GM18498 (cell line): ENCODE results near the gene TVP23C.
"Not testable (repeated sequence)": the region's sequence is repeated elsewhere in the genome, so short reads cannot be mapped to it uniquely, and the experiment has no call there.

ENCODE experiments used
- ATAC-seq: cut with Tn5 transposase; IDR thresholded peaks from one replicate; pipeline ENCODE4 v1.9.1; 2021; ENCODE audit warnings: mild to moderate bottlenecking, moderate library complexity; ENCODE audit not compliant: unreplicated experiment

The TVP23C gene

DNA sequence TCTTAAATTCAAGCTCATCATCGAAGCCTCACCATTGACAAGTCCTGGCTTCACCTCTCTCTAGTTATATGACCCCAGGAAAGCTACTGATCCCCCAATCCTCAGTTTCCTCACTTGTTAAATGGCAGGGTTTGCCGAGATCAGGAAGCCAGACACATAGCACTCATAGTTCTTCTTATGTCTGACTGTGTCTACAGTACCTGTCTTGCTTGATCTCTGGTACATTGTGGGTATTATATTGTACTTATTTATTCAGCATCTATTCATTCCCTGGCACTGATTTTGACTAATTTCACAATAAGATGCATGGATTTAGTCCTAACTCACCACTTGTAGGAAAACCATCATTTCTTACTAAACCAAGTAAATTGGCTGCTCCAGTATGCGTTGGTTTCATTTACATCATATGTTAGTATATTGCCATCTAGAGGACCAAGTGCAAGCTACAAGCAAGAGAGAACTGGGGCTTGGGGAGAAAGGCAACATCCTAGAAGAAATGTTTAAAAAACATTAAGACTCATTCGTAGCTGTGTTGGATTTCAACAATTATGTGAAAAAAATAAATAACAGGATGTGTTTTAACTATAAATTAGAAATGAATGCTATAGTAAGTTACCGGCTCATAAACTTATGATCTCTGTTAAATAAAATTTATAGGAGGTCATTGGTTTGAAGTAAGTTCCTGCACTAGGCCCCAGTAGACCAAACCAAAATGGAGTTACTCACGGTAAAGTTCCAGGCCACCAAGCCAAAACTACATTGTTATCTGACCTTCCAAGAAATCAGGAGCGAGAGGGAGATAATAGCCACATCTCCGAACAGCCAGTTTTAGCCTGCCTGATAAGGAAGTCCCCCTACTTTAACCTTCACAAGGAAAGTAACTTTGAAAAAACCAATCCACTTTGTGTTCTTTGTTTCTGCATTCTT, 36.7 kb downstream of the TVP23C start:
- ATAC-seq, result peak; percentile 62

DNA sequence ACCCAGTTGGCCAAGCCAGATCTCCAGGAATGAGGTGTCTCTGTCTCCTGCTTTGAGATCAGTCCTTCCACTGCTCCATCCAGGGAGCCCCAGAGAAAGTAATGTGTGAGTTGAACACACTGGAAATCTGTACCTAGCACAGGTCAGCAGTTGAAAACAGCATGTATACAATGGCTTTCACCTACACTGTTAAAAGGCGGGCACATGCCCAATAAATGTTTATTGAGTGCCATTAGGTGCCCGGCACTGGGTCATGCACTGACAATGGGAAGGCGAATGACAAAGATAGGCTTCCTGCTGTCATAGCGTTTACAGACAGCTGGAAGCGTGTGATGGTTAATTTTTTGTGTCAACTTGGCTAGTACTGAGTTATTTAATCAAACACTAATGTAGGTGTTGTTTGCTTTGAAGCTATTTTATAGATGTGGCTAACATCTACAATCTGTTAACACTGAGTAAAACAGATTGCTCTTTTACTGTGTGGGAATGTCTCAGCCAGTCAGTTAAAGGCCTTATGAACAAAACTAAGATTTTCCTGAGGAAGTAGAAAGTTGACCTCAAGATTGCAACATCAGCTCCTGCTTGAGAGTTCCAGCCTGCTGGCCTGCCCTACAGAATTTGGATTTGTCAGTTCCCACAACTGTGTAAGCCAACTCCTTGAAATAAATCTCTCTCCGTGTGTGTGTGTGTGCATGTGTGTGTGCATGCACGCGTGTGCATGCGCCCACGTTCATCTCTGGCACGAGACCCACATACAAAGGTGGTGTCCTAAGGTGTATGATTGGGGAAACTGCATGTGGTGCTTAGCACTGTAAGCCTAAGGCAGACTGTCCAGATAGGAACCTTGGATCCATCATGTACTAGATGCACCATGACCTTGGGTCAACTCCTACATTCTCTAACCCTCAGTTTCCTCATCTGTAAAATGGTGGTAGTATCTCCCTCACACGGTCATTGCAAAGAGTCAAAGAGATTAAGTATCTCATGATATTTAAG, 38.0 kb downstream of the TVP23C start:
- not testable (repeated sequence) for ATAC-seq

DNA sequence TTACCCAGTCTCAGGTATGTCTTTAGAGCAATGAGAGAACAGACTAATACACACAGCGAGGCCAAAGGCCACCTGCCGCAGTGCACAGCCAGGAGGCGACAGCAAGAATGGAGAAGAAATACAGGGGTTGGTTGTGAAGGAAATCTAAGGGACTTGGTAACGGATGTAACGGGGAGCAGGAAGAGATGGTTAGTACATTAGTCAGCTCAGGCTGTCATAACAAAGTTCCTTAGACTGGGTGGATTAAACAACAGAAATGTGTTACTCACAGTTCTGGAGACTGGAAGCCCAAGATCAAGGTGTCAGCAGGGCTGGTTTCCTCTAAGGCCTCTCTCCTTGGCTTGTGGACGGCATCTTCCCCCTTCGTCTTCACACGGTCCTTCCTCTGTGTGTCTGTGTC, 47.1 kb downstream of the TVP23C start:
- ATAC-seq, result no peak

DNA sequence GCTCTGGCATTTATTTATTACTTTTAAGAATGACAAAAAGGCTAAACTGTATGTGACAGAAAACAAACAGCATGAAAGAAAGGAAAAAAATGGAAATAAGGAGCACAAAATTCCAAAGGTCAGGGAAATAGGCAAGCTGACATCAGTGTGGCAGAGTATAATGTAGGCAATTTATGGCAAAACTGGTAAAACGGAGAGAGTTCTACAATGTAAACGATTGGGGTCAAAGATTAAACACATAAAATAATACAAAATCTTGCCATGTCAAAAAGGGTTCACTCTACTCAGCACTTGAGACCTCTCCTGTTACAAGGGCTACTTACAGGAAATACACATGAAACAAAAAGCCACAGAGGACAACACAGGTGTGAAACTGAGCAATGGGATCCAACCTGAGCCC, 48.8 kb downstream of the TVP23C start:
- ATAC-seq, result no peak

DNA sequence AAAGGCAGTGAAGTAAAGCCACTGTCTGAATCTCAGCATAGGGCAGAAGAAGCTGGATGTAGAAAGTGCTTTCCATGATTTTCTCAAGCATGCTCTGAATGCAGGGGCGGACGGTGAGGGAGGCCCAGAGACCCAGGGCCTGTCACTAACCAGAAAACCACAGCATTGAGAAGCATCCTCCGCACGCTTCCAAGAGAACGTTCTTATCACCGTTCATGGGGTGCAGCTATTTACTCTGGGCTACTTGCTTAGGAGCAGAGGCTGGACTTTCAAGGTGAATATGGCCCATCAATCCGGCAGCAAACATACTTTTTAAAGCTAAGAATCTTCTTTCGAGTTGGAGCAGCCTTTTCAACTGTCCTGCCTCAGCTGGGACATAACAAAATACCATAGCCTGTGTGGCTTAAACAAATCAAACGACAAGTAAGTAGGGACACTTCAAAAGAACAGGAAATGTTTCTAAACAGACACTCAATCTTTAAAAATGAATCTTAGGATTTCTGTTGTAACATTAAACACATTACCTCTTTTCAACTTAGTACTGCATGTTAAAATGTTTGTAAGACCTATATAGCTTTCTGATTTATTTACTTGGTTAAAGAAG, 49.3 kb downstream of the TVP23C start:
- ATAC-seq, result no peak

DNA sequence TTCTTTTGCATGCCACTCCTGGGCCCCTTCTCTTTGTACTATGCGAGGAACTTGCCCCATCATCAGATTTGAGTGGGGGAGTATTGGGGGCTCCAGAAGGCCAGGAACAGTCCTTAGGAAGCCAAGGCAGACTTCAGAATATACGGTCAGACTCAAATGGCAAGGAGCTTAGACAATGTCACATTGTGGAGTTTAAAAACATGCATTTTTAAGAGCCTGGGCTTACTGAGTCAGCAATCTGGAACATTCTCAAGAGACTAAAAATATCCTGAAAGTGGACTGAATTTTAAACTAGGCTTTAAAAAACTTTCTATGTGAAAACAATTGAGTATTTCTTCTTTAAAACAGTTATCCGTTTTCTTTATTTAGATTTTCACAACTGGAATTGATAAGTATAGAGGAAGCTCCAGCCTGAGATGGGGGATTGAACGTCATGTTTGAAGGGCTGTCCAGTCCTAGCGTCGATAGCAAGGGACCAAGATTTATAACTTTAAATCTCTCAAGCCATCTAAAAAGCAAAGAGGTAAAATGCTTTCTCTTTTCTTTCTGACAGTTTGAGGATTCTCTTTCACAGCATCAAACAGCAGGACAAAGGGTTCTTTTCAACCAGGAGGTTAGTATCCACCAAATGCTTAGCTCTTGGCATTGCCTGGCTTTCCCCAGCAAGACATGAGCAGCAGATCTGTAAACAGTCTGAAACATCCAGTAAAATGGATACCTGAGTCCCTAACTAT, 50.1 kb downstream of the TVP23C start:
- no peak for ATAC-seq

DNA sequence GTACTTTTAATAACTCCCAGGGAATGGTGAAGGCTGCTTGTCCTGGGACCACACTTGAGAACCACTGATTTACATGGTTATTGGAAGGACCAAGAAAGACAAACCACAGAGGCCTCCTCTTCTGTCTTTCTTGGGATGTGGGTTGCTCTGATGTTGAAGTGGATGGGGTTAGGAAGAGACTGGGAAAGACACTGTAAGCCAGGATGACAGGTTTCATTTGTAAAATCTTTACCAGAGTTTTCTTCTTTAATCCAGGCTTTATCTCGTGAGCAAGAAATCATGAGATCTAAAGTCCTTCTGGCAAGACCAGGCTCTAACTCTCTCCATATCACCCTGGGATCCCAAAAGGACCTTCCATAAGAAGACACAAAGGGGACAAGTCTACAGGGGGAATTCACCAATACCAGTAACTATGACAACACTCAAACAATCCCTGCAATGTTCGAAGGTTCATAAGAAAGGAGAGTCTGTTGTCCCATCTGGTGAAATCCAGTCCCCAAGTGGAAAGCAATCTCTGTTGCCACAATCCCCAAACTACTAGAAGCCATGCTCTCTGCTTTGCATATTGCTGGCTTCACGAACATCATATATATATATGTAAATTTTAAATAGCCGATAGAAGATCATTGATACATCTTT, 51.1 kb downstream of the TVP23C start:
- ATAC-seq, result no peak

DNA sequence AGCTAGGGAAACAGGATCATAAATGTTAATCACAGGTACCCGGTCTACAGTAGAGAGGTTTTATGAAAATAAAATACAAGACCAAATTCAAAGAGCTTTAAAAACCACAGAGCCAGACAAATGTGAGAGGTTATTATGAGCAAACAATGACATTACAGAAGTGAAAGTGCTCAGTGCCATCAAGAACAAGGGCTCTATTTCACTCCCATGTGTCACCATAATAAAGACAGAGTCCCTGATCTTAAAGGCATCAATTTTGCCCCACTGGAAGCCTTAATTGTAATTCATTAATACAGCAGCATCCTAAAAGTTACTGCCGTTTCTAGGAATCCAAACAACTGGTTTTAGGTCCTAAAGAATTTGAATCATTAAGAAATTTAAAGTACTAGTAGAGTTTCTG, 52.1 kb downstream of the TVP23C start:
- peak; percentile 59 for ATAC-seq

DNA sequence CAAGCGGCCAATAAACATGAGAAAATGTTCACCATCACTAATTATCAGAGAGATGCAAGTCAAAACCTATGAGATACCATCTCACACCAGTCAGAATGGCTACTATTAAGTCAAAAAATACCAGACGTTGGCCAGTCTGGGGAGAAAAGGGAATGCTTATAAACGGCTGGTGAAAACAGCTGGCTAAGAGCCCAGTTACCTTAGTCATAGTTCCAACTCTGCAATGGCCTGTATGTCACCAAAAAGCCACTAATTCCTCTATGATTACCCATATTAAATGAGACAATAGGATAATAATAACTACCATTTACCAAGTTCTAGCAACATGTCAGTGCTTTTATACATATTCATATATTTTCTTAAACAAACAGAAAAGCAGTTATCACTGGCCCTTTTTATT, 52.9 kb downstream of the TVP23C start:
- ATAC-seq, result no peak

DNA sequence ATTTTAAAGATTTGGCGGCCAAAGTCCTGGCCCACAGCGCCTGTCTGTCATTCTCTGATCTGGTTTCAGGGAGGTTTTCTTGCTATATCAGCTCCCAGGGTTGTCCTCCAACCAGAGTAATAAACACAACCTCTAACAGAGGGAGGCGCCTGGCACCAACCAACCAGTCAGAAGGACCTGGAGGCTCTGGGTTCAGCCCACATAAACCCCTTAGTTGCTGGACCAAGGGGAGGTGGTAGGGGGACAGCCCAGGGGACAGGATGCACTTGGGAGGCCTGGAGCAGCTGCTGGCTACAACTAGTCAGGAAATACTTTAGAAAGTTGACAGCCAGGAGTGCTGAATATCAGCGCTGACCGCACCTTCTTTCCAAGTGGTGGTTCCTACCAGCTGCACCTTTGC, 54.2 kb downstream of the TVP23C start:
- no peak for ATAC-seq

DNA sequence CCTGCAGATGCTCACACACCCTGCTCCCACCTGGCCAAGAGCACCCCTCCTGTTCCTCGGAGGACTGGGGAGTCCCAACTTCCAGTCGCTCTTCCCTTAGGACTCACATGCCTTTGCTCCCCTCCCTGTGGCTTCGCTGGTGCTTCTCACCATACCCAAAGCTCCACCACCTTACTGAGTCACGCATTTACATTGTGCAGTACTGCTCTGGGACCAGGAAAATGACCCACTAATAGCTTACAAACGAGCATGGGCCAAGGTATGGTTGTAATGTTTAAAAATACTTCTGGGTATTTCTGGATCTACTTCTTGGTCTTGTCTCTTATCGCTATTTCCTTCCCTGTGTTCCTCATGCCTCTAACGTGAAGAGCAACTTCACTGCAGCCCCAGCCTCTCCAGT, 54.8 kb downstream of the TVP23C start:
- no peak for ATAC-seq

DNA sequence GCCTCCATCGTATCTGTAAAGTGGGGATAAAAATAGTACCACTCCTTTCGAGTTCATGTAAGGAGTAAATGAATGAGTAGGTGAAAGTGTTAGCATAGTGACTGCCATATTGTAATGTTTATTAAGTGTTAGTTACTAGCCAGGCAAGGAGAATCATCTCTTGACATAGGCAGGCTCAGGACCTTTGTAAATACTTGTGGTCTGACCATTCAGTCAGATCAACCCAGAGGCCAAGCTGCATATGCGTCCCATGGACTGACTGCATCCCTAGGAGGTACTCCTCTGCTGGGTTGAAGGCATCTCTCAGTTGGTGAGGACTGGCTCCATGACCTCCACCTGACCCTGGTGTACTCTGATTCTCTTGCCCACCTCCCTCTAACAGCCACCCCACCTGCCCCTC, 55.4 kb downstream of the TVP23C start:
- no peak for ATAC-seq

DNA sequence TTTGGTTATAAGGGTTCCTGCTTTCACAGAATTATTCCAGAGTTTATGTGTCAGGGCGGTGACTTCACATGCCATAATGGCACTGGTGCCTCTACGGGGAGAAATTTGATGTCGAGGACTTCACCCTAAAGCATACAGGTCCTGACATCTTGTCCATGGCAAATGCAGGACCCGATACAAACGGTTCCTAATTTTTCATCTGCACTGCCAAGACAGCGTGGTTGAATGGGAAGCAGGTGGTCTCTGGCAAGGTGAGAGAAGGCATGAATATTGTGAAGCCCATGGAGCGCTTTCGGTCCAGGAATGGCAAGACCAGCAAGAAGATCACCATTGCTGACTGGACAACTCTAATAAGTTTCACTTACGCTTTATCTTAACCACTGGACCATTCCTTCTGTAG, 56.3 kb downstream of the TVP23C start:
- ATAC-seq, result no peak

DNA sequence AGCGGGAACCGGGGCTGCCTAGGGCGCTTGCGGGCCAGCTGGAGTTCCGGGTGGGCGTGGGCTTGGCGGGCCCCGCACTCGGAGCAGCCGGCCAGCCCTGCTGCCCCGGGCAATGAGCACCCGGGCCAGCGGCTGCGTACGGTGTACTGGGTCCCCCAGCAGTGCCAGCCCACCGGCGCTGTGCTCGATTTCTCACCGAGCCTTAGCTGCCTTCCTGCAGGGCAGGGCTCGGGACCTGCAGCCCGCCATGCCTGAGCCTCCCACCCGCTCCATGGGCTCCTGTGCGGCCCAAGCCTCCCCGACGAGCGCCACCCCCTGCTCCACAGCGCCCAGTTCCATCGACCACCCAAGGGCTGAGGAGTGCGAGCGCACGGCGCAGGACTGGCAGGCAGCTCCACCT, 57.6 kb downstream of the TVP23C start:
- ATAC-seq, result not testable (repeated sequence)

DNA sequence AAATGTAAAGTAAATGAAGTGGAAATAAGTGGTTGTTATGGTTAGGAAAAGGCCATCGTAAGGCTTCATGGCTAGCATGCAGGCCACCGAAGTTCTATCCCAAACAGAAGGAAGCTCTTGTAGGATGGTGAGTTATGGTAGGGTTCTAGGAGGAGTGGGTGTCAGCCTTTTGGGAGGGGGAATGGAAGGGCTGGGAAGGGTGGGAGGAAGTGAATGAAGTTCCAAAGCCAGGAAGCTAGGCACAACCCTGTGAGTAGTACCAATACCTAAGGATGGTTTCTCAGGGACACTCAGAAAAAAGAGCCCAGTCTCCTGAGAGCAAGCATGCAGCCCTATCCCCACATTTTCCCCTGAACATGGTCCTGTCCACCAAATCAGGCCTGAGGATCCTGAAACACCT, 59.6 kb downstream of the TVP23C start:
- no peak for ATAC-seq

DNA sequence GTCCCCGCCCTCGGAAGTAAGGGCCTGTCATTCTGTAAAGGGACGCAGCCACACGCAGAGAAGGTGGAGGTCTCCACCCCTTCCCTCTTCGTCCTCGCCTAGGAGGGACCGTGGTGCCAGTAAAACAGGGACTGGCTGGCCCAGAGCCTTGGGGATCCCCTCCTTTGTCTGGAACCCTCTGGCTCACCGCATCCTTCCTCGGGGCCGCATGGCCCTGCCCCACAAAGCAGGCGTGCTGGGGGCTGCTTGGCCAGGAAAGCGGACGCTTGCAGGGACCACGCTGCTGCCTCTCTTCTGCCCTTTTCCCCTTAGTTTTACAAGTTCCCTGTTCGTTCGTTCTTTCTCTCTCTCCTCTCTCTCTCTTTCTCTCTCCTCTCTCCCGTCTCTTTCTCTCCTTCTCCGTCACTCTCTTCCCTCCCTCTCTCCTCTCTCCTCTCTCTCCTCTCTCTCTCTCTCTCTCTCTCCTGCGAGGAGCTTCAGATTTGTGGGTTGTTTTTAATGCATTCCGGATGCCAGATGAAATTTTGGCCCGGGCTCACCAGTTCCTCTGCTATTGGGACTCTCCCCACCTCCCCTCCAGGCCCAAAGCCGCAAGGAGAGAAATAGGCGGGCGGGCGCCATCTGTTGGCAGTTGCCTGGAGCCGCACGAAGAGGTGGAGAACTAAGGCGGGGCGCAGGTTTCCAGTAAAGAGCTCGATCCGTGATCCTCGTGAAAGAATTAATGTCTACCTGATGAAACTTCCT, 60.7 kb downstream of the TVP23C start:
- peak; percentile 82 for ATAC-seq

DNA sequence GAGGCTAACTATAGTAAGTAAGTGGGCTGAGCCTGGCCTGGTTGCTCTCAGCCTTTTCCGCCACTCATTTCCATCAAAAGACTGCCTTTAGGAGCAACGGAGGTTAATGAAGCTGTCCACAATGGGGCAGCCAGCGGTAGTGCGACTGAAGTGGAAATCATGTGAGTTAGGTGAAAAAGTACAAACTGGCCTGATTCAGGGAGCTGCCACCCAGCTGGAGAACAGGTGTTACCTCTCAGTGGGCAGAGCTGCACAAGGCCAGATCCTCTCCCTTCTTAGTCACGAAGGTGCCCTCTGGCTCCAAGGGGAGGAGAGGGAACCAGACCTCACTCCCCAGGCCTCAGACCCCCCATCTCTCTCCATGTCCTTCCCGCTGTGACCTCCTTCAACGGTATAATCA, 61.5 kb downstream of the TVP23C start:
- no peak for ATAC-seq

DNA sequence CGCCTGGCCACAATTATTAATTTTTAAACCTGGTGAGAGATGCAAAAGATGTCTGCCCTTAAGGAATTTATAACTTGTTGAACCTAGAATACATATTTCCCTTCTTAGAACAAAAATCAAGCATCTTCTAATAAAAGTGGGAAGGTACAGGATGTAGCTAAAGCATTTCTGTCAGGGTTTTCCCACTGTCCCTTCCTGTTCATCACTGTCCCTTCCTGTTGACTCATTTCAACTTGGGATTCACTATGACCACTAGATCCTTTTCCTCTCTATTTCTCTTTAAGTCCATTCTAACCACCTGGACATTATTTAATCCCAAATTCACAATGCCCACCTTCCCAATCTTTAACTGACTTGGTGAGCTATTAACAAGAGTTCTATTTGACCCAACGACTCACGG, 62.0 kb downstream of the TVP23C start:
- no peak for ATAC-seq

DNA sequence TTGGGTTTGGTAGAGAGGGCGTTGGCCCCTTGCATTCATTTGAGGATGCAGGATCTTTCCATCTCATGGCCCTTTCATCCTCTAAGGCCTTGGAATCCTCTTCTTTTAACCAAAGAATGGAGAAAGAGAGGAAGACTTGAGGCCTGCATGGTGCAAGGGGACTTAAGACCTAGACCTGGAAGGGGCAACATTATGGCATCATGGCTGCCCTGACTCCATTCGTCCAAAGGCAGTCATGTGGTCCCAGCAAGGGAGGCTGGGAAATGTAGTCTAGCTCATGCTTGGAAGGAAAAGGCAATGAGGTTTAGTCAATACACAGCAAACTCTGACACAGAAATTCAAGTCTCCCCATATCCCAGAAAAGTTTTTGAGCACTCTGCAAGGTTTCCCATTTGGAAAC, 65.2 kb downstream of the TVP23C start:
- ATAC-seq, result no peak
